Left renal cortex interstitium (tissue), 4 donors: ENCODE data around the gene SPACA5B. TPM values are rescaled to one million over a fixed set of nuclear protein-coding genes. Genes with fewer than 3 reads are reported as not detected.

ENCODE experiments used
- polyA plus RNA-seq, 4 donors: library from polyadenylated mRNA; unstranded; fragments of 120-200 nt; gene quantifications; one replicate each; pipeline ENCODE4 v1.2.1, GENCODE V29; 2013; ENCODE audit not compliant: insufficient read length in 4 of 4

SPACA5B gene
- polyA plus RNA-seq, 4 donors = 0.58 TPM; not detected in 3

Other genes with a start within 250 kb of the SPACA5B start
- 10 to 100 TPM in 3 of 4 donors, 1 to 10 TPM in 1; 8.7 to 13.6 (median 10.4) TPM for gene ZNF182, start 126.6 kb upstream of the SPACA5B start, polyA plus RNA-seq
- under 1 TPM in 1 of 4 donors, not detected in 3; 0.62 TPM for gene SPACA5, start 123.6 kb upstream of the SPACA5B start, polyA plus RNA-seq
- gene ZNF630, start 59.0 kb upstream of the SPACA5B start, polyA plus RNA-seq = 1 to 10 TPM; 3.1 to 4.6 (median 4.0) TPM
- not detected for gene SSX5, start 66.2 kb downstream of the SPACA5B start, polyA plus RNA-seq
- not detected for gene SSX1, start 124.8 kb downstream of the SPACA5B start, polyA plus RNA-seq
- not detected for gene SSX3, start 226.1 kb downstream of the SPACA5B start, polyA plus RNA-seq